Peyer's patch (tissue), 4 donors: Measurements from ENCODE around the gene GNAO1. TPM values are rescaled to one million over a fixed set of nuclear protein-coding genes. Genes with fewer than 3 reads are reported as not detected.

Experiments
- DNase-seq, 3 donors: peaks; one replicate each; pipeline ENCODE4 v3.0.0-alpha.2; 2017 to 2019
- H3K27ac ChIP-seq, 4 donors: fragments of 200-600 bp; sonication (generic); one replicate each; pipeline ENCODE4 v1.5.1; 2016 to 2019
- H3K27me3 ChIP-seq, 2 donors: fragments of 200-600 bp; sonication (generic); one replicate each; pipeline ENCODE4 v1.5.1; 2019
- H3K36me3 ChIP-seq, 3 donors: fragments of 200-600 bp; sonication (generic); one replicate each; pipeline ENCODE4 v1.5.1; 2016 to 2019
- H3K4me1 ChIP-seq, 4 donors: fragments of 200-600 bp; sonication (generic); one replicate each; pipeline ENCODE4 v1.5.1; 2016 to 2019
- H3K4me3 ChIP-seq, 4 donors: fragments of 200-600 bp; sonication (generic); 1 replicate in 3 of 4; 2 replicates in 1 of 4; pipeline ENCODE4 v1.5.1; 2016 to 2019; ENCODE audit warnings: mild to moderate bottlenecking in 1 of 4
- H3K9me3 ChIP-seq, 4 donors: fragments of 200-600 bp; sonication (generic); one replicate each; pipeline ENCODE4 v1.5.1; 2016 to 2019; ENCODE audit warnings: mild to moderate bottlenecking in 1 of 4
- CTCF ChIP-seq, 6 experiments: fragments of 450-650 bp in 4 of 6; fragments of 200-600 bp in 2 of 6; sonication (generic) in 1 of 6; IDR thresholded peaks; one replicate each; pipeline ENCODE4 v1.5.1; 2017 to 2019; ENCODE audit warnings: antibody characterized with exemption in 6 of 6, mild to moderate bottlenecking in 3 of 6, moderate library complexity in 1 of 6
- POLR2A ChIP-seq, 2 donors: fragments of 450-650 bp; IDR thresholded peaks; one replicate each; pipeline ENCODE4 v1.5.1; 2017; ENCODE audit warnings: antibody characterized with exemption in 2 of 2, mild to moderate bottlenecking in 2 of 2, moderate library complexity in 2 of 2
- total RNA-seq, 4 donors: library from RNA; depleted of rRNA; stranded (reverse); fragments of >200 nt; gene quantifications; one replicate each; pipeline ENCODE4 v1.1.0, GENCODE V29; 2016

The GNAO1 gene
- total RNA-seq, 4 donors from 2014 or later = 6.3 to 39.6 (median 7.3) TPM

GRCh38 chr16:56269811-56270684, 78.8 kb downstream of the GNAO1 start:
- no peak for DNase-seq
- H3K27ac ChIP-seq = peak overlapping the region in 2 of 4 donors; percentile 57 to 70
- no peak overlapping the region for H3K4me3 ChIP-seq
- no peaks in the 10 kb centered on the region for H3K9me3 ChIP-seq
- no peaks in the 10 kb centered on the region for H3K36me3 ChIP-seq
- H3K27me3 ChIP-seq = no peaks in the 10 kb centered on the region
- peaks cover 0 to 3% (median 0%) of the 10 kb centered on the region in 4 donors for H3K4me1 ChIP-seq
- peak in 2 of 6 experiments; percentile 8 to 15 for TF ChIP-seq CTCF (IDR thresholded peaks at IDR 0.05)
- TF ChIP-seq POLR2A (IDR thresholded peaks at IDR 0.05) = no peak

- Histone ChIP-seq H3K27ac (peak overlapping the region in 1 of 4 donors; percentile 70), H3K27me3 (no peaks in the 10 kb centered on the region)
Observed at GRCh38 chr16:56270828-56271227, 79.5 kb downstream of the GNAO1 start.

GRCh38 chr16:56272583-56272894, 81.2 kb downstream of the GNAO1 start:
- Histone ChIP-seq H3K9me3 (no peaks in the 10 kb centered on the region), H3K4me3 (no peak overlapping the region), H3K36me3 (no peaks in the 10 kb centered on the region), H3K4me1 (peaks cover 0 to 3% (median 0%) of the 10 kb centered on the region in 4 donors), H3K27me3 (no peaks in the 10 kb centered on the region), H3K27ac (no peak overlapping the region)
- TF ChIP-seq CTCF (IDR thresholded peaks at IDR 0.05) (no peak), POLR2A (IDR thresholded peaks at IDR 0.05) (no peak)
- DNase-seq = no peak

More at GRCh38 chr16:56270828-56271227, 79.5 kb downstream of the GNAO1 start:
- no peaks in the 10 kb centered on the region for H3K36me3 ChIP-seq
- no peaks in the 10 kb centered on the region for H3K9me3 ChIP-seq
- DNase-seq = no peak
- H3K4me3 ChIP-seq = no peak overlapping the region
- no peak for TF ChIP-seq CTCF (IDR thresholded peaks at IDR 0.05)
- no peak for TF ChIP-seq POLR2A (IDR thresholded peaks at IDR 0.05)
- peaks cover 0 to 3% (median 0%) of the 10 kb centered on the region in 4 donors for H3K4me1 ChIP-seq

GRCh38 chr16:56273615-56274014, 82.3 kb downstream of the GNAO1 start:
- Histone ChIP-seq H3K27me3 (no peaks in the 10 kb centered on the region), H3K36me3 (no peaks in the 10 kb centered on the region), H3K9me3 (no peaks in the 10 kb centered on the region), H3K4me3 (no peak overlapping the region), H3K27ac (no peak overlapping the region), H3K4me1 (peaks cover 0 to 3% (median 0%) of the 10 kb centered on the region in 4 donors)
- TF ChIP-seq CTCF (IDR thresholded peaks at IDR 0.05) = no peak
- no peak for TF ChIP-seq POLR2A (IDR thresholded peaks at IDR 0.05)
- no peak for DNase-seq

GRCh38 chr16:56274369-56274768, 83.1 kb downstream of the GNAO1 start:
- H3K27me3 ChIP-seq = no peaks in the 10 kb centered on the region
- no peak for DNase-seq
- no peak overlapping the region for H3K27ac ChIP-seq
- H3K4me1 ChIP-seq = peaks cover 0 to 3% (median 0%) of the 10 kb centered on the region in 4 donors
- no peaks in the 10 kb centered on the region for H3K9me3 ChIP-seq
- no peaks in the 10 kb centered on the region for H3K36me3 ChIP-seq
- no peak overlapping the region for H3K4me3 ChIP-seq
- TF ChIP-seq CTCF (IDR thresholded peaks at IDR 0.05) = no peak
- no peak for TF ChIP-seq POLR2A (IDR thresholded peaks at IDR 0.05)
